NCI-H2171 treated with DMSO at 0.1 percent for 48 hours (cell line): ENCODE data around the gene RND1.
"Not testable (repeated sequence)": the region's sequence is repeated elsewhere in the genome, so short reads cannot be mapped to it uniquely, and the experiment has no call there.

Source experiments
- DNase-seq: peaks from one replicate; lab custom pipeline; 2025; lab: John Stamatoyannopoulos, UW

RND1 gene

DNA sequence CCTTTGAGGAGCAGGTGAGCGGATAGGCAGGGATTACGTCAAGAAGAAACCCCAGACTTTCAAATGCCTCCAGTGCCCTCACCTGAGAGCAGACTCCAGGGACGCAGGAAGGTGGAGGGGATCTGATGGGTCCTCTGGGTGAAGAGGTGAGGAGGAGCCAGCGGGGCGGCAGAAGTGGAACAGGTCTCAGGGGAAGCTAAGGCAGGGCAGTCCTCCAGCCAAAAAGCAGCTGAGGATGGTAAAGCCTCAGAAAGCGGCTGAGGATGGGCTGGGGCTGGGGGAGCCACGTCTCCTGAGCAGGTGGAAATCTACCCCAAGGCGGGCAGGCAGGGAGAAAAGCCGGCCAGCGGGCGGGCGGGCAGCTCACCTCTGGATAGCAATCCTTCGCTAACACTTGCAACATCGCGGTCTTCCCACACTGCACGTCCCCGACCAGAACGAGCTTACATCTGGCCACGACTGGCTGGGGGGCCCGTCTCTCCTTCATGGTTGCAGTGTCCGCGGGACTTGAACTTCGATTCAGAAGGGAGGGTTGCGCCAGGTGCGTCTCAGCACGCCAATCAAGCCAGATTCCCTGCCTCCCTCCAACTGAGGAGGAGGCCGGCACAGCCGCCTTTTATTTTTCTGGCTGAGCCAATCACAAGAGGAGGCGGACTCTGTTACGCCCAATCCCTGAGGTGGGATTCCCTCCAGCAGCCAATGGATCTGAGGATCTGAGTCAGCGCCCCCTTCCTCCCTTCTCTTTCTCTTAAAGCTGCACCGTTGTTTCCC lies at the start of gene RND1:
Gene RND1, minus strand, starts transcription at position 590 of the 771 bp plus-strand sequence. Its CDS starts 103 bp downstream, at position 487.
- peak; percentile 91 for DNase-seq

DNA sequence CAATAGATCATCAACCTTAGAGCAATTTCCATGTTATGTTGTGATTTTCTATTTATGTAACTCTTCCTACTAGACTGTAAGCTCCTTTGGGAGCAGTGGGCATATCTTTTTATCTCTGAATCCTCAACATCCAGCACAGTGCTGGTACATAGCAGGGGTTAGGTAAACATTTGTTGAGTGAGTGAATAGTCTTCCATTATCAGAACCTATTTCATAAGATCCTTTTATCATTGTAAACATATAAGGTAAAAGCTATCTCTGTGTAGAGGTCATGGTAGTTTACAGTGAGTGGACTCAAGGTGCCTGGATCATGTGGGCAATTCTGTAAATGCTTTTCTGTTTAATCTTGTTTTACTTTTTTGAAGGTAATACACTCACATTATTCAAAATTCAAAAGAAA lies 44.5 kb upstream of the RND1 start:
- DNase-seq = no peak

- DNase-seq = not testable (repeated sequence)
Measured at GRCh38 chr12:48909698-48910097, 44.0 kb upstream of the RND1 start.

DNA sequence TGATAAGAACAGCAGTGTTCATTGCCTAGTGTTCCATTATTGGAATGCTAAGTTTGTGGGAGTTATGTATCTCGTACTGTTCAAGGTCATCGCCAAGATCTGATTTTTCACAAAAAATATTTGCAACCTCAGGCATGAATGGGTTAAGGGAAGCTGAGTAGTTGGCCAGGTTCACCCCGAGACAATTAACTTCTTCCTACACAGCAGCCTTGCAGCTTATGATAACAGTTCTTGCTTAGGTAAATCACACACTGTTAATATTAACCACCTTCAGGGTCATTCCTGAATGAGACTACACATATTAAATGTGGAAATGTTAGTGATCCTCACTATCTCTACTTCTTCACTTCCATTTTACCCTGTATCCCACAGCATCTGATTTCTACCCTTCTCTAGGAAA lies 41.6 kb upstream of the RND1 start:
- DNase-seq = no peak

GRCh38 chr12:48903982-48904411 lies 38.3 kb upstream of the RND1 start:
- peak; percentile 81 for DNase-seq

- no peak for DNase-seq
Measured at GRCh38 chr12:48903363-48903981, 37.8 kb upstream of the RND1 start.

DNA sequence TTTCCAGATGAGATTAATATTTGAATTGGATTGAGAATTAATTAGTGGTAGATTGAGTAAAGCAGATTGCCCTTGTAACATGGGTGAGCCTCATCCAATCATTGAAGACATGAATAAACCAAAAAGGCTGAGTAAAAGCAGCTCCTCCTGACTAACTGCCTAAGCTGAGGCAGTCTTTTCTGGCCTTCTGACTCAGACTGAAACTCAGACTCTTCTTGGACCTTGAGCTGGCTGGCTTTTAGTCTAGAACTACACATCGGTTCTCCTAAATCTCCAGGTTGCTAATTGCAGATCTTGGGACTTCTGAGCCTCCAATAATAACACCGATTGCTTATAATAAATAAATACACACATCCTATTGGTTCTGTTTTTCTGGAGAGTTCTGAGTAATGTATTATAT lies 35.6 kb upstream of the RND1 start:
- DNase-seq = no peak

DNA sequence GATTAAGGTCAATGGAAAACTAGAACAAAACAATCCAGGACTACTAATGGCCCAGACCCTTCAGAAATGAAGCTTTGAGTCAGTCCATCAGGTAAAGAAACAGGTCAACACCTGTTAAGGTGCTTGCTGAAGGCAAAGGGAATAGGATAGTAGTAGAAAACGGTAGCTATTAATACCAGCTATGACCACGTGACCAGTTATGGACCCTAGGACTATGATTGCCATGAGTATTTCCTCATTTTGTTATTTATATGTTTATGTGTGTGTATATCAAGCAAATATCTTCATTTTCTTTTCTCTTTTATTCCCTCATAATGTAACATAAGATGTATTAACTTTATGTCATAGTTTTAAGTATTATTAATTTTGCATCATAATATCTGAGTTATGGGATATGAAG lies 34.0 kb upstream of the RND1 start:
- no peak for DNase-seq

DNA sequence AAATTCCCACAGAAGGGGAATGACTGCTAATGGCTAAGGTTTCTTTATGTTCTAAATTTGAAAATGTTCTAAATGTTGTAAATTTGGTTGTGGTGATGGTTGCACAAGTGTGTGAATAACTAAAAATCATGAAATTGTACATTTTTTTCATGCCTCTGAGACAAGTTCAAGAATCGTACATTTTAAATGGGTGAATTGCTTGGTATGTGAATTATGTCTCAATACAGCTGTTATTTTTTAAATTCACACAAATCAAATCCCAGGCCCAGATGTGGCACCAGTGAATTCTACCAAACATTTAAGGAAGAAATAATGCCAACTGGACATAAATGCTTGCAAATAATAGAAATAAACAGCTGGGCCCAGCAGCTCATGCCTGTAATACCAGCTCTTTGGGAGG lies 28.6 kb upstream of the RND1 start:
- no peak for DNase-seq

DNA sequence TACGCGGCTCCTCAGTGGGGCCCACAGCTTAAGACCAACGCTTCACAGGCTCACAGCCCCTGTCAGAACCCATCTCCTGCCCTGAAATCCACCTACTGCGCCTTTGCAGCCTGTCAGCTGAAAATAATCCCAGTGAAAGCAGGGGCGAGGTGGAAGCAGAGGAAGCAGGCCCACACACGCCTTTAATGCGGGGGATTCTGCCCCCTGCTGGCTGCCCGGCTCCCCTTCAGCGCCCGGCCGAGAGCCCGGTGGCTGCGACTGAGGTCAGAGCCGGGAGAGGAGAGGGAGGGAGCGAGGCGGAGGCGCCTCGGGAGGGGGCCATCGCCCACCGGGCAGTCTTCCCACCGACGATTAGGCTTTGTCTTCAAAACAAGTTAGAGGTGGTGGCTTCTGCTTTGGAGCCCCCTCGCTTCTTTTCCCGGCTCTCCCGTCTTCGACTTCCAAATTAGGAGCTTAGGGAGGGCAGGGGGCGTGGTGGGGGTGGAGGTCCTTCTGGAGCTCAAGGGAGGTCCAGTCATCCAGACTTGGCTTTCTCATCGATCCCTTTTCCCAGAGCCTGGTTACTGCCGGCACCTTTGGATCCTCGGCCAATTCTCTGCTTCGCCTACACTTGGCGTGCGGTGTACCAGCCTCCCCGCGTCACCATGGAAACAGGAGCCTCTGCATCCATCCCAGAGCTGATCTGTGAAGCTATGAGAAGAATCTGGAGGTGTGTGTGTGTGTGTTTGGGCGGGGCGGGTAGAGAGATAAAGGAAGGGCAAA lies 25.2 kb upstream of the RND1 start:
- DNase-seq = peak; percentile 50

DNA sequence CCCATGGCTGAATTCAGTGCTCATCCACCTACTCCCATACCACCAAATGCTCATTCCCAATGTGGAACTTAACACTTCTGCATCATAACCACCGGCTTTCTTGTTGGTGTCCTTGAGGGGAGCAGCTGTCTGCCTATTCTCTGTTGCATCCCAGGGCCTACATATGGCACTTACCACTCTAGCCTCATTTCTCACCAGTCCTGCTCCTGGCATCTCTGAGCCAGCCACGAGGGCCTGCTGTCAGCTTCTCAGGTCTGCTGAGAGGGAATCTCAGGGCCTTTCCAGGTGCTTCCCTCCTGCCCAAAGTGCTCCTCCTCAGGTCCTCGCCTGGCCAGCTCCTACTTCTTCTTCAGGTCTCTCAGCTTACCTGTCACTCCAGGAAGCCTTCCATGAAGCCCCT lies 24.0 kb upstream of the RND1 start:
- no peak for DNase-seq

- DNase-seq = no peak
Measured at GRCh38 chr12:48883305-48884161, 17.9 kb upstream of the RND1 start.

DNA sequence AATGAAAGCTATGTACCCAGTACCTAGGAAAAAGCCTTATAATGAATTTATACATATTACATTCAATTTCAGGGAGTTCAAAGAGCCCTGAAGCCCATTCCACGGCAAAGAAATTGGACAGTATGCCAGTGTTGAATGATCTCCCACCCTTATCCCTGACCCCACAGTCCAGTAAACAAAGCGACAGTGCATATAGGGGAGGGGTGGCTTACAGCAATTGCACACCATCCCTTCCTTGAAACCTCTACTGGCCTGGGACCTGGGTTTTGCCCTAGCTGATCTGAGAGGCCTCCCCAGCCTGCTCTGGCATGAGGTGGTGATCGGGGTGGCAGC lies 17.3 kb upstream of the RND1 start:
- DNase-seq = no peak

DNA sequence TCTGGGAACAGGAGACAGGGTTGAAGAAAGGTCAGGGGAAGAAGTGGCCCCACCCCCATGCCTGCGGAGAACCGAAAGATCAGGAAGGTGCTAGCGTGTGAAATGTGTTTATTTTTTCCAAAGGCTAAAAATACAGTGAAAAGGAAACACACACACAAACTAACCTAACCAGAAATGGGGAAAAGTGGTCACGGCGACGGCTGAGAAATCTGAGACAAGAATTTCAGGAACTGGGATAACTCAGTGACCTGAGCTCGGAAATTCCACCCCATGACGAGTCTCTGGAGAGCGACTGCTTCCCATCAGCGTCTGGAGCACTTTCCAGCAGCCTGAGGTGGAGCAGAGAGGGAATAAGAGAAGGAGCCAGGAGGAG lies 16.6 kb upstream of the RND1 start:
- no peak for DNase-seq

DNA sequence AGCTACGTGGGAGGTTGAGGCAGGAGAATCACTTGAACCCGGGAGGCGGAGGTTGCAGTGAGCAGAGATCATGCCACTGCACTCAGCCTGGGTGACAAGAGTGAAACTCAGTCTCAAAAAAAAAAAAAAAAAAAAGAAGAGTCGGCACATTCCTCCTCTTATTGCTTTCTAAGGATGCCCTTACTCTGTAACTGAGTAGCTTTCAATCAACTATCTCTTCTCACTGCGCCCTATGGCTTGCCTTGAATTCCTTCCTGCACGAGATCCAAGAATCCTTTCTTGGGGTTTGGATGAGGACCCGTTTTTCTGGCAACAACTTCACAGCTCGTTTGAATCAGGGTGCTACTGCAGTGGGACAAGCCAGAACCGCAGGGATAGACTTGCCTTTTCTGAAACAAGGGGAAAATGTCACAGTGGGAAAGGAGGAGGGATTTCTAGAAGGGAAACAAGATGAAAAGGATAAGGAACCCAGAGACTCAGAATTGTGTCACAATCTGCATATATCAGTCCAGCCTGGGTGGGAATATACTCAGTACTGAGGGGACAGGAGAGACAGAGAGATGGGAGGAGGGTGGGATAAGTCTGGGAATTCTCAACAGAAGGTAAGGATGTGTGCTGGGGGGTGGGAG lies 16.1 kb upstream of the RND1 start:
- no peak for DNase-seq

GRCh38 chr12:48880647-48881046 lies 15.0 kb upstream of the RND1 start:
- DNase-seq = no peak

DNA sequence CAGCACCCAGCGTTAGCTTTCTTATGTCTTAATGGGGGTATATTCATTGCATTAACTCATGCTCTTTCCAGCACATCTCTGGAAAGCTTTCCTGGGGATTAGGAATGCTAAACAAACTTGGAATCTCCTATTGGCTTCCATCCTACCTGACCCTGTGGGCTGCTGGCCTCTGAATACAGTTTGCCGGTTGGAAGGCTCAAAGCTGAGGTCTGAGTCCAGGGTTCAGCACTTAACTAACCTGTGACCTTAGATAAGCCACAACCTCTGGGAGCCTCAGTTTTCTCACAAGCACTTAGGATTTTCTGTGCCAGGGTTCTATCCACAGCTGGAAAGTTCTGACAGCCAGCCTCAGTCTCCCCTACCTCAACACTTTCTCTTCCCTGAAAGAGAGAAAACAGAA lies 12.9 kb upstream of the RND1 start:
- DNase-seq = no peak

GRCh38 chr12:48875944-48876515 lies 10.4 kb upstream of the RND1 start:
- DNase-seq = no peak

- not testable (repeated sequence) for DNase-seq
Measured at GRCh38 chr12:48873534-48873933, 7.9 kb upstream of the RND1 start.

DNA sequence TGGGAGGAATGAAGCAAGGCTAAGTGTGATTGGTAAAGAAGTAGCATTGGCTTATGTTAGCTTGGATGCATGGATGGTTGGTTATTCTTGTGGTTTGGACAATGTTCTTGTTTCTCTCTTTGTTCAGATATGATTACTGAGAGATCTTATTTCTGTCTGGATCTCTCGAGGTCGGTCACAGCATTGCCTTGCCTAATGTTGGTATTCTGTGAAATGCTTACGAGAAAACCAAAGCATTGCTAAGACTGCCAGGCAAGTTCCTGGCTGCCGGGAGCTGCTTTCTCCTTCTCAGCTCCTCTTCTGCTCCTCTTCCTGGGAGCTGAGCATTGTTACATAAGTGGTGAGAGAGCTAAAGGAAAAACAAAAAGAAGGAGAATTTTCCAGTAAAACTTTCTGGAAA lies 7.4 kb upstream of the RND1 start:
- no peak for DNase-seq

- DNase-seq = no peak
Measured at GRCh38 chr12:48869191-48869590, 3.5 kb upstream of the RND1 start.
